GM12878 (cell line): ENCODE measurements around the gene ARL16. TPM values are rescaled to one million over a fixed set of nuclear protein-coding genes. Genes with fewer than 3 reads are reported as not detected.

Experiments used
- ATAC-seq: fragments of 200-7000 bp; cut with Tn5 transposase; 3 replicates; pipeline ENCODE4 v1.9.1; 2020; ENCODE audit warnings: mild to moderate bottlenecking, moderate library complexity
- BruUV-seq: library from RNA; stranded (reverse); fragments of 400-500 nt; replicated peaks from 2 replicates; lab custom pipeline; 2021; lab: Mats Ljungman, UMichigan
- CTCF ChIA-PET: fragments of 300-600 bp; sonication (Branson Sonifier 250); formaldehyde crosslinking; extraction: SDS; loops from one replicate; lab custom pipeline; 2021; ENCODE audit warnings: inconsistent platforms; lab: Yijun Ruan, JAX
- POLR2A ChIA-PET: fragments of 350-600 bp; formaldehyde crosslinking; extraction: SDS; loops from one replicate; lab custom pipeline; 2021; ENCODE audit warnings: inconsistent platforms; lab: Charles Lee
- RAD21 ChIA-PET: fragments of 300-600 bp; sonication (Branson Sonifier 250); formaldehyde crosslinking; loops from one replicate; lab custom pipeline; 2023; ENCODE audit warnings: antibody characterized with exemption; ENCODE audit not compliant: unreplicated experiment; lab: Charles Lee
- SMC1A ChIA-PET: fragments of 300-600 bp; sonication (Branson Sonifier 250); formaldehyde crosslinking; loops from one replicate; lab custom pipeline; 2023; ENCODE audit not compliant: unreplicated experiment, uncharacterized antibody; lab: Charles Lee
- DNase-seq: peaks from one replicate; pipeline ENCODE4 v3.0.0-alpha.2; 2011; ENCODE audit warnings: low read depth, low spot score
- FAIRE-seq: peaks from 3 replicates; lab custom pipeline; 2011; peaks lifted over from hg19 to GRCh38; lab: Jason Lieb, UNC
- H2AFZ ChIP-seq: 2 replicates; pipeline ENCODE4 v1.6.0; 2011; ENCODE audit warnings: low read depth, low read length, control low read depth; ENCODE audit not compliant: control insufficient read depth
- H3K27ac ChIP-seq: 2 replicates; pipeline ENCODE4 v1.5.1; 2011; ENCODE audit warnings: control low read depth; ENCODE audit not compliant: control insufficient read depth, insufficient read depth
- H3K27me3 ChIP-seq, 2 experiments: replicated peaks in 1 of 2; 2 replicates each; pipeline versions ENCODE4 v1.6.0 to v1.6.1; 2011; ENCODE audit warnings: low read length in 1 of 2; ENCODE audit not compliant: control insufficient read depth in 2 of 2, insufficient read depth in 2 of 2
- H3K36me3 ChIP-seq, 2 experiments: 2 replicates each; pipeline ENCODE4 v1.5.1; 2011; ENCODE audit warnings: low read length in 1 of 2; ENCODE audit not compliant: control insufficient read depth in 2 of 2, insufficient read depth in 2 of 2
- H3K4me1 ChIP-seq: 2 replicates; pipeline ENCODE4 v1.6.1; 2011; ENCODE audit warnings: mild to moderate bottlenecking, low read length, moderate library complexity, mixed read lengths; ENCODE audit not compliant: control insufficient read depth, insufficient read depth
- H3K4me2 ChIP-seq: 2 replicates; pipeline ENCODE4 v1.6.0; 2011; ENCODE audit warnings: control low read depth; ENCODE audit not compliant: control insufficient read depth, insufficient read depth
- H3K4me3 ChIP-seq: fragments of 200-600 bp; sonication (generic); 2 replicates; pipeline ENCODE4 v1.5.1; 2016
- H3K79me2 ChIP-seq: 2 replicates; pipeline ENCODE4 v1.6.0; 2011; ENCODE audit warnings: low read length; ENCODE audit not compliant: control insufficient read depth, insufficient read depth
- H3K9ac ChIP-seq: 2 replicates; pipeline ENCODE4 v1.8.0; 2011; ENCODE audit warnings: low read length, control low read depth, mixed read lengths; ENCODE audit not compliant: control insufficient read depth, insufficient read depth
- H3K9me3 ChIP-seq: replicated peaks from 3 replicates; pipeline ENCODE4 v1.5.1; 2011; ENCODE audit warnings: mild to moderate bottlenecking, low read length; ENCODE audit not compliant: control insufficient read depth, insufficient read depth
- H4K20me1 ChIP-seq: 2 replicates; pipeline ENCODE4 v1.6.0; 2011; ENCODE audit not compliant: control insufficient read depth, insufficient read depth
- CREM ChIP-seq: IDR thresholded peaks from 2 replicates; pipeline ENCODE4 v1.6.1; 2014; ENCODE audit warnings: antibody characterized with exemption, low read depth
- HDAC2 ChIP-seq: fragments of 200-600 bp; sonication (generic); IDR thresholded peaks from 2 replicates; pipeline ENCODE4 v1.6.1; 2017
- JUND ChIP-seq: IDR thresholded peaks from 2 replicates; pipeline ENCODE4 v1.6.1; 2012; ENCODE audit warnings: low read depth, mild to moderate bottlenecking, low read length, improper control_type of control experiment, moderate library complexity
- MYC ChIP-seq: IDR thresholded peaks from 2 replicates; pipeline ENCODE4 v1.6.1; 2011; ENCODE audit warnings: mild to moderate bottlenecking, low read length, moderate library complexity, inconsistent platforms; ENCODE audit not compliant: insufficient read depth, insufficient replicate concordance, insufficient read length, severe bottlenecking
- PAX8 ChIP-seq: fragments of 450-650 bp; IDR thresholded peaks from 2 replicates; pipeline ENCODE4 v1.6.1; 2017; ENCODE audit warnings: mild to moderate bottlenecking, moderate library complexity
- POU2F2 ChIP-seq: IDR thresholded peaks from 3 replicates; pipeline ENCODE4 v1.6.1; 2011; ENCODE audit warnings: low read depth, mild to moderate bottlenecking, low read length, borderline replicate concordance
- RELA ChIP-seq: fragments of 450-650 bp; IDR thresholded peaks from 2 replicates; pipeline ENCODE4 v1.8.0; 2014; ENCODE audit warnings: borderline replicate concordance; ENCODE audit not compliant: partially characterized antibody
- SIN3A ChIP-seq: IDR thresholded peaks from 2 replicates; pipeline ENCODE4 v1.6.1; 2012; ENCODE audit warnings: low read depth, low read length, improper control_type of control experiment
- SP1 ChIP-seq: IDR thresholded peaks from one replicate; pipeline ENCODE4 v1.6.1; 2011; ENCODE audit warnings: low read depth, low read length
- WGBS: methylation state at CpG from one replicate; pipeline ENCODE4 v1.1.6; 2016; ENCODE audit warnings: low lambda C conversion rate; ENCODE audit not compliant: insufficient replicate concordance, insufficient coverage; ENCODE audit errors: missing lambda C conversion rate; 5-methylcytosine and 5-hydroxymethylcytosine counted together
- in situ Hi-C: fragments of 300-500 bp; cut with MboI; formaldehyde crosslinking; loops from 9 replicates; pipeline ENCODE4 v1.14.3; 2018; ENCODE audit warnings: mixed read lengths
- intact Hi-C: fragments of 100-400 bp; cut with micrococcal nuclease; formaldehyde crosslinking; loops from one replicate; pipeline ENCODE4 v1.14.2; 2022; ENCODE audit not compliant: unreplicated experiment
- polyA plus RNA-seq, 11 experiments: library from polyadenylated mRNA; depleted of rRNA in 4 of 11; unstranded in 6 of 11; stranded (reverse) in 5 of 11; fragments of >200 nt; fragmentation: Nextera tagmentation in 4 of 11; fragmentation: Illumina TruSeq in 1 of 11; extraction: Ambion mirVana in 4 of 11; extraction: Trizol in 1 of 11; gene quantifications; 1 replicate in 1 of 11; 2 replicates in 10 of 11; pipeline versions ENCODE4 v1.2.1 to v1.2.3, GENCODE V29; 2011 to 2016; ENCODE audit warnings: inconsistent platforms in 2 of 11, missing spikeins in 2 of 11, low read depth in 1 of 11
- total RNA-seq, 4 experiments: library from RNA; depleted of rRNA in 3 of 4; stranded (reverse); fragments of >200 nt in 3 of 4; fragmentation: Illumina TruSeq in 1 of 4; extraction: Trizol in 1 of 4; gene quantifications; 2 replicates each; pipeline versions ENCODE4 v1.2.1 to v1.2.3, GENCODE V29; 2013 to 2021
- TF ChIP-seq, protein P1 (sequence below): IDR thresholded peaks from 2 replicates; pipeline ENCODE4 v1.6.1; 2012; ENCODE audit warnings: improper control_type of control experiment, low read depth, low read length; ENCODE audit not compliant: insufficient replicate concordance
- TF ChIP-seq, protein P2 (sequence below): fragments of 450-650 bp; conservative IDR thresholded peaks from 2 replicates; pipeline ENCODE4 v1.6.1; 2017; ENCODE audit warnings: mild to moderate bottlenecking, moderate library complexity
- TF ChIP-seq, protein P3 (sequence below): fragments of 450-650 bp; IDR thresholded peaks from 2 replicates; pipeline ENCODE4 v1.6.1; 2014; ENCODE audit warnings: mild to moderate bottlenecking

The ARL16 gene
- total and polyA plus RNA-seq, 10 of the 15 experiments (the other 5 are each of a cell fraction or from before 2014, with no cell fraction given): 4.7 to 47.6 (median 30.9) TPM

DNA sequence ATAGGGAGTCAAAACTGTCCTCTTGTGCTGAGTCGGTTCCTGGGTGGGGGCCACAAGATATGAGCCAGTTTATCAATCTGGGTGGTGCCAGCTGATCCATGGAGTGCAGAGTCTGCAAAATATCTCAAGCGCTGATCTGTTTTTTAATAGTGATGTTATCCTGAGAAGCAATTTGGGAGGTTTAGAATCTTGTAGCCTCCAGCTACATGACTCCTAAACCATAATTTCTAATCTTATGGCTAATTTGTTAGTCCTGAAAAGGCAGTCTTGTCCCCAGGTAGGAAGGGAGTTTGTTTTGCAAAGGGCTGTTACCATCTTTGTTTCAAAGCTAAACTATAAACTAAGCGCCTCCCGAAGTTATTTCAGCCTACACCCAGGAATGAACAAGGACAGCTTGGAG, 44.9 kb downstream of the ARL16 start:
- POLR2A ChIA-PET: interaction anchor here (0.7 to 1.4 kb wide), 3 partner anchors 9 to 84 kb away, joined by 4 to 9 read pairs (median 4); no protein-coding TSS in a partner anchor
- WGBS: 77% methylated on average over 4 of the region's 4 CpGs
- Histone ChIP-seq H3K4me1 (peaks cover 4% of the 10 kb centered on the region), H4K20me1 (no peaks in the 10 kb centered on the region), H3K4me3 (no peak overlapping the region), H3K4me2 (no peak overlapping the region), H3K79me2 (peaks cover 27% of the 10 kb centered on the region), H2AFZ (no peak overlapping the region), H3K9ac (no peak overlapping the region), H3K36me3 (no peaks in the 10 kb centered on the region), H3K9me3 (no peaks in the 10 kb centered on the region), H3K27me3 (no peaks in the 10 kb centered on the region), H3K27ac (no peak overlapping the region)
- RAD21 ChIA-PET: interaction anchor here (1.3 kb wide), 1 partner anchor 27 kb away, joined by 3 read pairs; no protein-coding TSS in a partner anchor
- no peak for DNase-seq
- no peak for ATAC-seq
- in situ Hi-C loops: no loop called here
- SMC1A ChIA-PET: interaction anchor here (1.0 kb wide), 1 partner anchor 20 kb away, joined by 3 read pairs; no protein-coding TSS in a partner anchor
- CTCF ChIA-PET: interaction anchor here (0.6 kb wide), 1 partner anchor 84 kb away, joined by 3 read pairs; no protein-coding TSS in a partner anchor
- BruUV-seq: no TSS peak
- FAIRE-seq: no peak
- intact Hi-C loops: no loop called here
- TF ChIP-seq, protein P1, sequence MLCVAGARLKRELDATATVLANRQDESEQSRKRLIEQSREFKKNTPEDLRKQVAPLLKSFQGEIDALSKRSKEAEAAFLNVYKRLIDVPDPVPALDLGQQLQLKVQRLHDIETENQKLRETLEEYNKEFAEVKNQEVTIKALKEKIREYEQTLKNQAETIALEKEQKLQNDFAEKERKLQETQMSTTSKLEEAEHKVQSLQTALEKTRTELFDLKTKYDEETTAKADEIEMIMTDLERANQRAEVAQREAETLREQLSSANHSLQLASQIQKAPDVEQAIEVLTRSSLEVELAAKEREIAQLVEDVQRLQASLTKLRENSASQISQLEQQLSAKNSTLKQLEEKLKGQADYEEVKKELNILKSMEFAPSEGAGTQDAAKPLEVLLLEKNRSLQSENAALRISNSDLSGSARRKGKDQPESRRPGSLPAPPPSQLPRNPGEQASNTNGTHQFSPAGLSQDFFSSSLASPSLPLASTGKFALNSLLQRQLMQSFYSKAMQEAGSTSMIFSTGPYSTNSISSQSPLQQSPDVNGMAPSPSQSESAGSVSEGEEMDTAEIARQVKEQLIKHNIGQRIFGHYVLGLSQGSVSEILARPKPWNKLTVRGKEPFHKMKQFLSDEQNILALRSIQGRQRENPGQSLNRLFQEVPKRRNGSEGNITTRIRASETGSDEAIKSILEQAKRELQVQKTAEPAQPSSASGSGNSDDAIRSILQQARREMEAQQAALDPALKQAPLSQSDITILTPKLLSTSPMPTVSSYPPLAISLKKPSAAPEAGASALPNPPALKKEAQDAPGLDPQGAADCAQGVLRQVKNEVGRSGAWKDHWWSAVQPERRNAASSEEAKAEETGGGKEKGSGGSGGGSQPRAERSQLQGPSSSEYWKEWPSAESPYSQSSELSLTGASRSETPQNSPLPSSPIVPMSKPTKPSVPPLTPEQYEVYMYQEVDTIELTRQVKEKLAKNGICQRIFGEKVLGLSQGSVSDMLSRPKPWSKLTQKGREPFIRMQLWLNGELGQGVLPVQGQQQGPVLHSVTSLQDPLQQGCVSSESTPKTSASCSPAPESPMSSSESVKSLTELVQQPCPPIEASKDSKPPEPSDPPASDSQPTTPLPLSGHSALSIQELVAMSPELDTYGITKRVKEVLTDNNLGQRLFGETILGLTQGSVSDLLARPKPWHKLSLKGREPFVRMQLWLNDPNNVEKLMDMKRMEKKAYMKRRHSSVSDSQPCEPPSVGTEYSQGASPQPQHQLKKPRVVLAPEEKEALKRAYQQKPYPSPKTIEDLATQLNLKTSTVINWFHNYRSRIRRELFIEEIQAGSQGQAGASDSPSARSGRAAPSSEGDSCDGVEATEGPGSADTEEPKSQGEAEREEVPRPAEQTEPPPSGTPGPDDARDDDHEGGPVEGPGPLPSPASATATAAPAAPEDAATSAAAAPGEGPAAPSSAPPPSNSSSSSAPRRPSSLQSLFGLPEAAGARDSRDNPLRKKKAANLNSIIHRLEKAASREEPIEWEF: no peak
- no peak for TF ChIP-seq PAX8
- no peak for TF ChIP-seq HDAC2
- TF ChIP-seq MYC: no peak
- TF ChIP-seq POU2F2: no peak
- TF ChIP-seq SIN3A: no peak
- TF ChIP-seq, protein P2, sequence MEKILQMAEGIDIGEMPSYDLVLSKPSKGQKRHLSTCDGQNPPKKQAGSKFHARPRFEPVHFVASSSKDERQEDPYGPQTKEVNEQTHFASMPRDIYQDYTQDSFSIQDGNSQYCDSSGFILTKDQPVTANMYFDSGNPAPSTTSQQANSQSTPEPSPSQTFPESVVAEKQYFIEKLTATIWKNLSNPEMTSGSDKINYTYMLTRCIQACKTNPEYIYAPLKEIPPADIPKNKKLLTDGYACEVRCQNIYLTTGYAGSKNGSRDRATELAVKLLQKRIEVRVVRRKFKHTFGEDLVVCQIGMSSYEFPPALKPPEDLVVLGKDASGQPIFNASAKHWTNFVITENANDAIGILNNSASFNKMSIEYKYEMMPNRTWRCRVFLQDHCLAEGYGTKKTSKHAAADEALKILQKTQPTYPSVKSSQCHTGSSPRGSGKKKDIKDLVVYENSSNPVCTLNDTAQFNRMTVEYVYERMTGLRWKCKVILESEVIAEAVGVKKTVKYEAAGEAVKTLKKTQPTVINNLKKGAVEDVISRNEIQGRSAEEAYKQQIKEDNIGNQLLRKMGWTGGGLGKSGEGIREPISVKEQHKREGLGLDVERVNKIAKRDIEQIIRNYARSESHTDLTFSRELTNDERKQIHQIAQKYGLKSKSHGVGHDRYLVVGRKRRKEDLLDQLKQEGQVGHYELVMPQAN: no peak
- no peak for TF ChIP-seq SP1
- TF ChIP-seq CREM: no peak
- no peak for TF ChIP-seq JUND
- no peak for TF ChIP-seq RELA
- TF ChIP-seq, protein P3, sequence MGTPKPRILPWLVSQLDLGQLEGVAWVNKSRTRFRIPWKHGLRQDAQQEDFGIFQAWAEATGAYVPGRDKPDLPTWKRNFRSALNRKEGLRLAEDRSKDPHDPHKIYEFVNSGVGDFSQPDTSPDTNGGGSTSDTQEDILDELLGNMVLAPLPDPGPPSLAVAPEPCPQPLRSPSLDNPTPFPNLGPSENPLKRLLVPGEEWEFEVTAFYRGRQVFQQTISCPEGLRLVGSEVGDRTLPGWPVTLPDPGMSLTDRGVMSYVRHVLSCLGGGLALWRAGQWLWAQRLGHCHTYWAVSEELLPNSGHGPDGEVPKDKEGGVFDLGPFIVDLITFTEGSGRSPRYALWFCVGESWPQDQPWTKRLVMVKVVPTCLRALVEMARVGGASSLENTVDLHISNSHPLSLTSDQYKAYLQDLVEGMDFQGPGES: no peak
